NCI-H2196 treated with DMSO at 0.1 percent for 48 hours (cell line): ENCODE data around the gene OPCML.

ENCODE experiments used
- DNase-seq: peaks from one replicate; lab custom pipeline; 2025; ENCODE audit not compliant: unreplicated experiment; lab: John Stamatoyannopoulos, UW

The OPCML gene

GRCh38 chr11:133240908-133241655 is 291.2 kb downstream of the OPCML start:
- no peak for DNase-seq

DNA sequence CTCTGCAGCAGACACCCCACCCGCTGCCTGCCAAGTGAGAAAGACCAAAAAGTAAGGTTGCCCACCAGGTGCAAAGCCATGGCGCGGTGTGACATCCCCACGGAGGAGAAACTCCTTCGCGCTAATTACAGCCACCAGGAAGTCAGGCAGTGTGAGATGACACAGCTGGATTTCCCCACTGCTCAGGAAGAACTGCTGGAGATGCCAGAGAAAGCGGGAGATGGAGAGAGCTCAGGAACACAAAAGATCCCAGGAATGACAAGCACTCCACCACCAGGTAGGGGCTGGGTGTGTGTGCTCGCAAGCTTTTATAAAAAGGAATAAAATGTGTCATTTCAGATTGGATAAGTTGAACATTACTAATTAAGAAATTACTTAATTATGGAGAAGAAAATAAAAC is 292.7 kb downstream of the OPCML start:
- no peak for DNase-seq

- no peak for DNase-seq
These were observed 293.8 kb downstream of the OPCML start for GRCh38 chr11:133238495-133238894.

DNA sequence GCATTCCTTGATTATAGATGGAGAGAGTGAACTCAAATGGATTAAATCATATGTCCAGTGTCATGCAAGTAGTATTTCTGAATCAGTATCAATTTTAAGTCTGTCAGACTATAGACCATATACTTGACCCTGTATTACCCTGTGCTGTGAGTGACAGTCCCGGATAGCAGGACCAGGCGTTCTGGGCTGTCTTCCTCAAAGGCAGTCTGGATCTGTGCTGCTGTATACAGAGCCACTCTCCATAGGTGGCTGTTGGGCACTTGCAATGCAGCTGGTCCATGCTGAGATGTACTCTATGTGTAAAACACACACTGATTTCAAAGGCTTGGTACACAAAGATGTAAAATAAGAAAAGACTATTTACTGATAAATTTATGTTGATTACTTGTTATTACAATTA is 294.3 kb downstream of the OPCML start:
- DNase-seq, result no peak

DNA sequence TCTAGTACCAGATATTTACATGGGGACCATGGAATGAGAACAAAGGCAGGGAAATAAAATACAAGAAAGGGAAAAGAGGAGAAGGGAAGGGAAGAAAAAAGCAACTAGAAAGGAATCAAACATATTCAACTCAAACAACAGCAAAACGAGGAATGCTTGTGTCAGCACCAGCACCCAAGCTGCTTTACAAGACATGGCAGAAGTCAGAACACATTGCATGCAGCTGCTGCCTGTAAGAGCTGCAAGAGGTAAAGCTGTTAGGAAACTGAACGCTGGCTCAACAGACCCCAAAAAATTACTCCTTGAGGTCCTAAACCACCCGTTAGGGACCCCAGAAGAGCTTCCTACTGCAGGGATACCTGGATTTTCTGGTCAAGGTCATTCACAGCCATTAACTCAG is 296.9 kb downstream of the OPCML start:
- no peak for DNase-seq

DNA sequence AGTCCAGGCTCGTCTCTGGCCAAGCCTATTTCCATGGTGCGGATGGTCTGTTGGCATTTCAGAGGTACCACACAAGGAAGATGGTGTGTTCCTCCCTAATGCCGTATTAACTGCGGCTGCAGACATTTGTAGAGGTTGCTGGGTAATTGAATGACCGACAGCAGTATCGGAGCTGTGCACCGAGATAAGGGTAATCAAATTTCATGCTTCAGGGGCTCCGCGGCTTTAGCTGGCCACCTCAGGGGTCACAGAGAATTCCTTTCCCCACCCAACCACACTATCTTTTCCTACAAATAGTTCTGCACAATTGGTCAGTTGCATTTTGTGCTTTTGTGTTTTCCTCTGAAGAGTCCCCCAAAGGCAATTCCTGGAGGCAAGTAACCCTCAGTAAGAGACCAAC is 297.4 kb downstream of the OPCML start:
- DNase-seq, result no peak

GRCh38 chr11:133232665-133233064 is 299.6 kb downstream of the OPCML start:
- no peak for DNase-seq

DNA sequence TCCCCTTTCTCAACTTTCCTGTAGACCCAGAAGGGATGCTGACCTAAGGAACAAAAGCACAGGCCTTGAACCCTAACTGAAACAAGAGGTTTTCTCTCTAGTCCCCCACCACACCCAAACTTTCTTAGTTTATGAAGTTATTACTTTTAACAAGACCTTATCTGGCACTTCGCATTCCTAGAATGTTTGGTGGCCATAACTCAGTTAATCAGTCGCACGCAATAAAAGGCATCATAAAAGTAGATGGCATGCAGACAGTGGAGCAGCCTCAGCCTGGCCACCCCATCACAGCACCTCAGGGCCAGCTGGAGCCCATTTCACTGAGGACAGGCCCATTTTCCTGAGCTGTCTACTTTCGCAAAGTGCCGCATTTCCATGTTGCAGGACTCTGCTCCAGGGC is 301.9 kb downstream of the OPCML start:
- DNase-seq, result no peak

GRCh38 chr11:133228471-133229329 is 303.6 kb downstream of the OPCML start:
- no peak for DNase-seq

- DNase-seq, result no peak
These were observed 304.6 kb downstream of the OPCML start for GRCh38 chr11:133227632-133228111.

- no peak for DNase-seq
These were observed 308.0 kb downstream of the OPCML start for GRCh38 chr11:133224271-133224670.

DNA sequence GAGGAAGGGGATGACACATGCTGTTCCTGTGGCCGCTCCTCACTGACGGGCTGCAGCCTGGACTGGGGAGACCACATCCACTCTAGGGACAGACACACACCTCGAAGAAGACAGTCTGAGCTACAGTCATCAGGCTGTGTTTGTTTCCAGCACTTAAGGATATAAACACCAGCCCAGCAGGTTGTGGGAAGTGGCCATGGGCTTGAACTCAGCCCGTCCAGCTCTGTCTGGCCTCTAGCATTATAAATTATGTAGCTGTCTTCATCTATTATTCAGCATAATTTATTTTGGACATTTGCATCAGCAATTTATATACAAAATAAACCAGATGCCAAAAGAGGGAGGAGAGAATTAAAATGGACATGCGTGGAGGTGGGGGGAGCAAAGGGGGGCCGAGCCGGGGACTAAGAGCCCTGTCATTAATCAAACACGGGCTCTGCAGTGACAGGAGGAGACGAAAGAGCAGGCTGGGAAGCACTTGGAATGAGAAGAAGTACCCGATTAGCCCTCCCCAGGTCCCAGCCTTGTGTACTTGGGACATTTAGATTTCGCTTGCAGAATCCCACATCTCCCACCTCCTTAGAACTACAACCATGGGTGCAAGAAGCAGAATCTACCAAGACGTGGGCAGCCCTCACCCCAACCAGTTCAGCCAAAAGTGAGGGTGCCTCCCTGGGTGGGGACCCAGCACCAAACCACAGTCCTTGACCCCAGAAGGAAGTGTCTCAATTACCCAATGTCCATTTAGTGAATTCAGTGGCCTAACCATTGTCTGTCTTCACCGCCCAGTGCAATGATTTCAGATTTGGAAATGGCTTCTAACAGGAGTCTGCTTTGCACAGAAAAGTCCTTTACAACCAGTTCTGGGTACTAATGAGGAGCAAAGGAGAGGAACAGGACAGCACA is 309.6 kb downstream of the OPCML start:
- DNase-seq, result no peak

DNA sequence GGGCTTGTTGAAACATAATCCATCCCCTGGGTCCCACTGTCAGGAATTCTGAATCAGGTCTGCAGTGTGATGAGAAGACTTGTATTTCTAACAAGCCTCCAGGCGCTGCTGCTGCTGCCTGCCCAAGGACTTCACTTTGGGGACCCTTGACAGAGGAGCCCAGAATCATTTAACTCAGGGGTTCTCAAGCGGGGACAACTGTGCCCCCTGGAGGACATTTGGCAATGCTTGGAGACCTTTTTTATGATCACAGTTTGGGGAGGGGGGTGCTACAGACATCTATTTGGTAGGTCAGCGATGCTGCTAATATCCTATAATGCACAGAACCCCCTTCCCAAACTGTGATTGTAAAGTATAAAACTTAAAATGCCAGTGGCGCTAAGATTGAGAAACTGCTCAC is 312.8 kb downstream of the OPCML start:
- no peak for DNase-seq

- no peak for DNase-seq
These were observed 315.5 kb downstream of the OPCML start for GRCh38 chr11:133216813-133217212.

DNA sequence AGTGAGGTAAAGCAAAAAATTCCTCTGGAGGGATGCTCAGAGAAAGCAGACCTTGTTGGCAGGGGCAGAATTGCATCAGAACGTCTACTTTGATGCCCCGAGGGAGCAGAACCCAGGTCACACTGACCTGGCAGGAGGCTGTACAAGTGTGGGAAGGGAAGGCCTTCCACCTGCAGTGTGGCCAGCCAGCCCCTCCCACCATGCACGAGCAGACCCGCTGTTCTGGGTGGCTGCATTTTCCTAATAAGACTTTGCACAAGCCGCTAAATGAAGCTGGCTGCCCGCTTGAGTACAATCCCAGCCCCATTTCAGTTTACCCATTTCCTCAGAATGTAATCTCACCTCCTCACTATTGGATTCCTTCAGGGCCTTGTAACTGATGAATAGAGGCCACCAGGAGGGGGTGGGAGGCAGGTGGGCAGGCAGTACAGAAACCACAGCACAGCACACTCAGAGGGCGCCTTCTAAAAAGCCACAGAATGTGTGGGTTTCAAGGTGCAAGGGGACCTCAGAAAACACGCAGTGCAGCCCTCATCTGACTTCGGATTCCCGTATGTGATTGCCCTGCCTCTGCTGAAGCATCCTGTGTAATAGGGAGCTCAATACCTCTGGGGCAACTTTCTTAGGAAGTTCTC is 316.6 kb downstream of the OPCML start:
- no peak for DNase-seq

GRCh38 chr11:133214646-133215045 is 317.7 kb downstream of the OPCML start:
- no peak for DNase-seq

DNA sequence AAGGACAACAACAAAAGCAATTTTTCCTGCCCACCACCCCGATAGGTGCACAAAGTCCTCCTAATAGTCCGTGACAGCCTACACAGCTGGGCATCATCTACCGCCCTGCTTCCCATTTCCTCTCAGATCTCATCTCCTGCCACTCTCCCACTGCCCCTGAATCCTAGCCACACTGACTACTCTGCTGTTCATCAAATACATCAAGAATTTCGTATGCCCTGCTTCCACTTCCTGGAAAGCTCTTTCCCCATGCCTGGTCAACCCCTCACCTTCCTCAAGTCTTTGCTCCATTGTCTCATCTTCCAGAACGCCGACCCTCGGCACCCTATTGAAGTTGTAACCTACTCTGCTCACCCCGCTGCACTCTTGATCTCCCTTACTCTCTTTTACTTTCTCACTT is 320.1 kb downstream of the OPCML start:
- no peak for DNase-seq

GRCh38 chr11:133207995-133208394 is 324.3 kb downstream of the OPCML start:
- DNase-seq, result no peak

GRCh38 chr11:133206313-133207005 is 325.8 kb downstream of the OPCML start:
- no peak for DNase-seq

DNA sequence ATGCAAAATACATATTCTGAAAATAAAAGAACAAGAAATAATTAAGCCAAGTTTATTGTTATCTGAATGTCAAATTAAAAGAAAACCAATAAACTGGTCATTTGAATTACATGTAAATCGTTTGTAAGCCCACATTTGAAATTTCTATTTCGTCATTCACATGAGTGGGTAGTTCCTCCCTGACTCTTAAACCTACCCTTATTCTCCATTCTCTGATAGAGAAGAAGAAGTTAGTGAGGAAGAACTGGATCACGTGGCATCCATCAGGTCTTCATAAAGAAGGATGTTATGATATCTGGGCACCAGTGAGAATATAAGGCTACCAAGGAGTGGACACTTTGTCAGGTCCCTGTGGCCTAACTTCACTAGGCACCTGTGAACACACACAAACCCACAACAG is 328.1 kb downstream of the OPCML start:
- no peak for DNase-seq
